ENCODE results near the gene CLCN7. TPM values are rescaled to one million over a fixed set of nuclear protein-coding genes. Genes with fewer than 3 reads are reported as not detected.

Gene CLCN7, protein sequence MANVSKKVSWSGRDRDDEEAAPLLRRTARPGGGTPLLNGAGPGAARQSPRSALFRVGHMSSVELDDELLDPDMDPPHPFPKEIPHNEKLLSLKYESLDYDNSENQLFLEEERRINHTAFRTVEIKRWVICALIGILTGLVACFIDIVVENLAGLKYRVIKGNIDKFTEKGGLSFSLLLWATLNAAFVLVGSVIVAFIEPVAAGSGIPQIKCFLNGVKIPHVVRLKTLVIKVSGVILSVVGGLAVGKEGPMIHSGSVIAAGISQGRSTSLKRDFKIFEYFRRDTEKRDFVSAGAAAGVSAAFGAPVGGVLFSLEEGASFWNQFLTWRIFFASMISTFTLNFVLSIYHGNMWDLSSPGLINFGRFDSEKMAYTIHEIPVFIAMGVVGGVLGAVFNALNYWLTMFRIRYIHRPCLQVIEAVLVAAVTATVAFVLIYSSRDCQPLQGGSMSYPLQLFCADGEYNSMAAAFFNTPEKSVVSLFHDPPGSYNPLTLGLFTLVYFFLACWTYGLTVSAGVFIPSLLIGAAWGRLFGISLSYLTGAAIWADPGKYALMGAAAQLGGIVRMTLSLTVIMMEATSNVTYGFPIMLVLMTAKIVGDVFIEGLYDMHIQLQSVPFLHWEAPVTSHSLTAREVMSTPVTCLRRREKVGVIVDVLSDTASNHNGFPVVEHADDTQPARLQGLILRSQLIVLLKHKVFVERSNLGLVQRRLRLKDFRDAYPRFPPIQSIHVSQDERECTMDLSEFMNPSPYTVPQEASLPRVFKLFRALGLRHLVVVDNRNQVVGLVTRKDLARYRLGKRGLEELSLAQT
- polyA plus RNA-seq (2013, experiment 1 of 2): 26.8 TPM
- polyA plus RNA-seq (2013, experiment 2 of 2): 28.0 TPM

- peak within 1 kb of the TSS; percentile 13 for H4K8ac ChIP-seq (ENCODE audit: low read depth, low read length)
- H3K79me2 ChIP-seq (ENCODE audit: control insufficient read depth, insufficient read depth, low read length): peaks cover 6% of the 10 kb centered on the region
- no peak within 1 kb of the TSS for H2BK5ac ChIP-seq (ENCODE audit: low read length)
- H3K4me1 ChIP-seq (ENCODE audit: control insufficient read depth, low read depth, low read length): peaks cover 3% of the 10 kb centered on the region
- no peak within 1 kb of the TSS for H3K23ac ChIP-seq (ENCODE audit: low read length)
- H3K27me3 ChIP-seq (ENCODE audit: insufficient read depth, low read length, poor library complexity): no peaks in the 10 kb centered on the region
- H3K36me3 ChIP-seq (ENCODE audit: control insufficient read depth, insufficient read depth, low read length): no peaks in the 10 kb centered on the region
- H2BK120ac ChIP-seq (ENCODE audit: low read depth, low read length): no peak within 1 kb of the TSS
- H3K9ac ChIP-seq (ENCODE audit: low read length): peak within 1 kb of the TSS; percentile 92
- H3K4me2 ChIP-seq (ENCODE audit: low read length): peak within 1 kb of the TSS; percentile 78
- no peak within 1 kb of the TSS for H2BK15ac ChIP-seq (replicated peaks; ENCODE audit: low read depth)
- H3K56ac ChIP-seq (ENCODE audit: low read length): peak within 1 kb of the TSS; percentile 98
- no peak within 1 kb of the TSS for H4K5ac ChIP-seq (ENCODE audit: low read length)
- no peak within 1 kb of the TSS for H2AK5ac ChIP-seq (ENCODE audit: low read length)
- peaks cover 4% of the 10 kb centered on the region for H3K79me1 ChIP-seq (ENCODE audit: low read length)
- DNase-seq: peak; percentile 88
- H3K27ac ChIP-seq (ENCODE audit: low read depth, low read length): peak within 1 kb of the TSS; percentile 33
- peak within 1 kb of the TSS; percentile 90 for H3K18ac ChIP-seq (ENCODE audit: low read length)
- no CpG with 5 or more reads among the region's 99 CpGs for WGBS (ENCODE audit: extremely low coverage, insufficient coverage, low lambda C conversion rate)
- H3K4ac ChIP-seq (ENCODE audit: low read depth, low read length): peak within 1 kb of the TSS; percentile 97
- peak within 1 kb of the TSS; percentile 76 for H3K4me3 ChIP-seq (ENCODE audit: low read length)
Observed at GRCh38 chr16:1474796-1475551, at the start of gene CLCN7. Gene CLCN7 (minus strand): TSS chr16:1475028. CDS start chr16:1474974, 54 bp downstream.

- Histone ChIP-seq H3K23ac (ENCODE audit: low read length) (no peak overlapping the region), H3K27me3 (ENCODE audit: insufficient read depth, low read length, poor library complexity) (no peaks in the 10 kb centered on the region), H3K56ac (ENCODE audit: low read length) (no peak overlapping the region), H3K4ac (ENCODE audit: low read depth, low read length) (no peak overlapping the region), H4K8ac (ENCODE audit: low read depth, low read length) (no peak overlapping the region), H3K4me2 (ENCODE audit: low read length) (no peak overlapping the region), H4K5ac (ENCODE audit: low read length) (no peak overlapping the region), H3K4me3 (ENCODE audit: low read length) (no peak overlapping the region), H3K79me2 (ENCODE audit: control insufficient read depth, insufficient read depth, low read length) (no peaks in the 10 kb centered on the region), H2AK5ac (ENCODE audit: low read length) (no peak overlapping the region), H3K4me1 (ENCODE audit: control insufficient read depth, low read depth, low read length) (no peaks in the 10 kb centered on the region), H3K36me3 (ENCODE audit: control insufficient read depth, insufficient read depth, low read length) (no peaks in the 10 kb centered on the region), H3K9ac (ENCODE audit: low read length) (no peak overlapping the region), H2BK15ac (replicated peaks; ENCODE audit: low read depth) (no peak overlapping the region), H2BK120ac (ENCODE audit: low read depth, low read length) (no peak overlapping the region), H3K79me1 (ENCODE audit: low read length) (no peaks in the 10 kb centered on the region), H2BK5ac (ENCODE audit: low read length) (no peak overlapping the region), H3K27ac (ENCODE audit: low read depth, low read length) (no peak overlapping the region), H3K18ac (ENCODE audit: low read length) (no peak overlapping the region)
- no peak for DNase-seq
- WGBS (ENCODE audit: extremely low coverage, insufficient coverage, low lambda C conversion rate): no CpG with 5 or more reads among the region's 26 CpGs
Observed at GRCh38 chr16:1524366-1524765, 49.5 kb upstream of the CLCN7 start.

GRCh38 chr16:1523581-1524245, 48.9 kb upstream of the CLCN7 start:
- H2BK15ac ChIP-seq (replicated peaks; ENCODE audit: low read depth): no peak overlapping the region
- no peaks in the 10 kb centered on the region for H3K36me3 ChIP-seq (ENCODE audit: control insufficient read depth, insufficient read depth, low read length)
- no peak overlapping the region for H3K4me2 ChIP-seq (ENCODE audit: low read length)
- no peaks in the 10 kb centered on the region for H3K79me1 ChIP-seq (ENCODE audit: low read length)
- H2AK5ac ChIP-seq (ENCODE audit: low read length): no peak overlapping the region
- no peak overlapping the region for H3K4ac ChIP-seq (ENCODE audit: low read depth, low read length)
- H3K23ac ChIP-seq (ENCODE audit: low read length): no peak overlapping the region
- no peak overlapping the region for H3K18ac ChIP-seq (ENCODE audit: low read length)
- H4K5ac ChIP-seq (ENCODE audit: low read length): no peak overlapping the region
- H3K27me3 ChIP-seq (ENCODE audit: insufficient read depth, low read length, poor library complexity): no peaks in the 10 kb centered on the region
- H3K4me1 ChIP-seq (ENCODE audit: control insufficient read depth, low read depth, low read length): no peaks in the 10 kb centered on the region
- no peaks in the 10 kb centered on the region for H3K79me2 ChIP-seq (ENCODE audit: control insufficient read depth, insufficient read depth, low read length)
- H3K27ac ChIP-seq (ENCODE audit: low read depth, low read length): no peak overlapping the region
- DNase-seq: no peak
- H2BK5ac ChIP-seq (ENCODE audit: low read length): no peak overlapping the region
- no CpG with 5 or more reads among the region's 30 CpGs for WGBS (ENCODE audit: extremely low coverage, insufficient coverage, low lambda C conversion rate)
- H3K56ac ChIP-seq (ENCODE audit: low read length): no peak overlapping the region
- no peak overlapping the region for H3K9ac ChIP-seq (ENCODE audit: low read length)
- no peak overlapping the region for H2BK120ac ChIP-seq (ENCODE audit: low read depth, low read length)
- H3K4me3 ChIP-seq (ENCODE audit: low read length): no peak overlapping the region
- no peak overlapping the region for H4K8ac ChIP-seq (ENCODE audit: low read depth, low read length)

DNA sequence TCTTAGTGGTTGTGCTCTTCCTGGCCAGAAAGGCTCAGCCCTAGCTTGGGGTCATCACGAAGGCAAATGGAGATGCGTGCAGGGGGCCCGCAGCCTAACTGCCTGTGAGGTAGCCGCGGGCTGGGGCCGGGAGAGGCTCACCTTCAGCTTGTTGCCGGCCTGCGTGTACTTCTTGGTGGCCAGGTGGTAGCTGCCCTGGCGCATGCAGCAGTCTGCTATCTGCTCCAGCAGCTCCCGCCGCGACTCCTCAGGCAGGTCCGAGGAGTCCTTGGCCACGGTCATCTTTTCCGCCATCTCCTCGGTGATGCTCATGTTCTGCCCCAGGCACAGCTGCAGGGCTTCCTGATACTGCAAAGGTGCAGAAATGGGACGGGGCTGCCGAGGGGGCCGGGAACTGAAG, 45.6 kb upstream of the CLCN7 start:
- Histone ChIP-seq H4K5ac (ENCODE audit: low read length) (no peak overlapping the region), H3K23ac (ENCODE audit: low read length) (no peak overlapping the region), H3K4me3 (ENCODE audit: low read length) (no peak overlapping the region), H3K36me3 (ENCODE audit: control insufficient read depth, insufficient read depth, low read length) (no peaks in the 10 kb centered on the region), H3K79me1 (ENCODE audit: low read length) (no peaks in the 10 kb centered on the region), H4K8ac (ENCODE audit: low read depth, low read length) (no peak overlapping the region), H2BK120ac (ENCODE audit: low read depth, low read length) (no peak overlapping the region), H3K18ac (ENCODE audit: low read length) (no peak overlapping the region), H2AK5ac (ENCODE audit: low read length) (no peak overlapping the region), H3K4me1 (ENCODE audit: control insufficient read depth, low read depth, low read length) (no peaks in the 10 kb centered on the region), H3K27me3 (ENCODE audit: insufficient read depth, low read length, poor library complexity) (no peaks in the 10 kb centered on the region), H2BK5ac (ENCODE audit: low read length) (no peak overlapping the region), H3K56ac (ENCODE audit: low read length) (no peak overlapping the region), H3K9ac (ENCODE audit: low read length) (no peak overlapping the region), H3K4ac (ENCODE audit: low read depth, low read length) (no peak overlapping the region), H3K79me2 (ENCODE audit: control insufficient read depth, insufficient read depth, low read length) (no peaks in the 10 kb centered on the region), H2BK15ac (replicated peaks; ENCODE audit: low read depth) (no peak overlapping the region), H3K27ac (ENCODE audit: low read depth, low read length) (no peak overlapping the region), H3K4me2 (ENCODE audit: low read length) (no peak overlapping the region)
- DNase-seq: no peak
- WGBS (ENCODE audit: extremely low coverage, insufficient coverage, low lambda C conversion rate): no CpG with 5 or more reads among the region's 19 CpGs

- WGBS (ENCODE audit: extremely low coverage, insufficient coverage, low lambda C conversion rate): no CpG with 5 or more reads among the region's 17 CpGs
- Histone ChIP-seq H3K36me3 (ENCODE audit: control insufficient read depth, insufficient read depth, low read length) (no peaks in the 10 kb centered on the region), H3K27ac (ENCODE audit: low read depth, low read length) (no peak overlapping the region), H3K4me2 (ENCODE audit: low read length) (no peak overlapping the region), H4K8ac (ENCODE audit: low read depth, low read length) (no peak overlapping the region), H3K56ac (ENCODE audit: low read length) (no peak overlapping the region), H3K4me3 (ENCODE audit: low read length) (no peak overlapping the region), H3K79me1 (ENCODE audit: low read length) (no peaks in the 10 kb centered on the region), H2AK5ac (ENCODE audit: low read length) (no peak overlapping the region), H3K79me2 (ENCODE audit: control insufficient read depth, insufficient read depth, low read length) (no peaks in the 10 kb centered on the region), H2BK5ac (ENCODE audit: low read length) (no peak overlapping the region), H3K4ac (ENCODE audit: low read depth, low read length) (no peak overlapping the region), H3K23ac (ENCODE audit: low read length) (no peak overlapping the region), H2BK15ac (replicated peaks; ENCODE audit: low read depth) (no peak overlapping the region), H2BK120ac (ENCODE audit: low read depth, low read length) (no peak overlapping the region), H4K5ac (ENCODE audit: low read length) (no peak overlapping the region), H3K27me3 (ENCODE audit: insufficient read depth, low read length, poor library complexity) (no peaks in the 10 kb centered on the region), H3K18ac (ENCODE audit: low read length) (no peak overlapping the region), H3K4me1 (ENCODE audit: control insufficient read depth, low read depth, low read length) (no peaks in the 10 kb centered on the region), H3K9ac (ENCODE audit: low read length) (no peak overlapping the region)
- DNase-seq: no peak
Observed at GRCh38 chr16:1519831-1520230, 45.0 kb upstream of the CLCN7 start.
